HUES6 (cell line): ENCODE data around the gene ZFHX3.

Experiments
- H3K27ac ChIP-seq: 2 replicates; pipeline ENCODE4 v1.7.0; 2013; ENCODE audit warnings: low read depth, mild to moderate bottlenecking, low read length, inconsistent platforms
- H3K27me3 ChIP-seq: 2 replicates; pipeline ENCODE4 v1.6.1; 2013; ENCODE audit warnings: low read length; ENCODE audit not compliant: control insufficient read depth, insufficient read depth
- H3K36me3 ChIP-seq: 2 replicates; pipeline ENCODE4 v1.6.1; 2013; ENCODE audit warnings: low read length; ENCODE audit not compliant: control insufficient read depth, insufficient read depth
- H3K4me1 ChIP-seq: 2 replicates; pipeline ENCODE4 v1.6.1; 2013; ENCODE audit warnings: low read length; ENCODE audit not compliant: control insufficient read depth, insufficient read depth
- H3K4me3 ChIP-seq: 2 replicates; pipeline ENCODE4 v1.5.1; 2013; ENCODE audit warnings: low read depth, low read length
- H3K9ac ChIP-seq: one replicate; pipeline ENCODE4 v1.6.1; 2013; ENCODE audit warnings: mild to moderate bottlenecking, low read length
- H3K9me3 ChIP-seq: 2 replicates; pipeline ENCODE4 v1.6.1; 2013; ENCODE audit warnings: low read depth, low read length; ENCODE audit not compliant: control insufficient read depth, insufficient read depth

Gene ZFHX3

GRCh38 chr16:73025151-73025855 lies 22.6 kb downstream of the ZFHX3 start:
- peaks cover 78% of the 10 kb centered on the region for H3K27me3 ChIP-seq
- no peaks in the 10 kb centered on the region for H3K9me3 ChIP-seq
- peaks cover 10% of the 10 kb centered on the region; the same call in 1 of the 2 replicates for H3K4me1 ChIP-seq
- no peak overlapping the region for H3K4me3 ChIP-seq
- H3K9ac ChIP-seq = no peak overlapping the region
- no peaks in the 10 kb centered on the region for H3K36me3 ChIP-seq
- H3K27ac ChIP-seq = no peak overlapping the region

- Histone ChIP-seq H3K9me3 (no peaks in the 10 kb centered on the region), H3K36me3 (no peaks in the 10 kb centered on the region), H3K4me3 (no peak overlapping the region), H3K27ac (no peak overlapping the region), H3K4me1 (peaks cover 10% of the 10 kb centered on the region; the same call in 1 of the 2 replicates), H3K27me3 (peaks cover 72% of the 10 kb centered on the region), H3K9ac (no peak overlapping the region)
Measured at GRCh38 chr16:73024571-73025105, 23.3 kb downstream of the ZFHX3 start.

- no peaks in the 10 kb centered on the region for H3K36me3 ChIP-seq
- H3K4me1 ChIP-seq = peaks cover 10% of the 10 kb centered on the region; the same call in 1 of the 2 replicates
- no peak overlapping the region for H3K27ac ChIP-seq
- no peak overlapping the region for H3K4me3 ChIP-seq
- no peak overlapping the region for H3K9ac ChIP-seq
- no peaks in the 10 kb centered on the region for H3K9me3 ChIP-seq
- peaks cover 65% of the 10 kb centered on the region for H3K27me3 ChIP-seq
Measured at GRCh38 chr16:73023752-73024570, 24.0 kb downstream of the ZFHX3 start.

- no peak overlapping the region for H3K9ac ChIP-seq
- no peak overlapping the region for H3K27ac ChIP-seq
- H3K27me3 ChIP-seq = peaks cover 58% of the 10 kb centered on the region
Measured at GRCh38 chr16:73023320-73023719, 24.6 kb downstream of the ZFHX3 start.

GRCh38 chr16:73022534-73022933 lies 25.4 kb downstream of the ZFHX3 start:
- H3K9me3 ChIP-seq = no peaks in the 10 kb centered on the region
- H3K36me3 ChIP-seq = no peaks in the 10 kb centered on the region
- no peak overlapping the region for H3K27ac ChIP-seq
- no peak overlapping the region for H3K9ac ChIP-seq
- peaks cover 51% of the 10 kb centered on the region for H3K27me3 ChIP-seq
- no peak overlapping the region for H3K4me3 ChIP-seq
- peaks cover 10% of the 10 kb centered on the region; the same call in 1 of the 2 replicates for H3K4me1 ChIP-seq

More at GRCh38 chr16:73023320-73023719, 24.6 kb downstream of the ZFHX3 start:
- H3K36me3 ChIP-seq = no peaks in the 10 kb centered on the region
- no peak overlapping the region for H3K4me3 ChIP-seq
- H3K9me3 ChIP-seq = no peaks in the 10 kb centered on the region
- peaks cover 10% of the 10 kb centered on the region; the same call in 1 of the 2 replicates for H3K4me1 ChIP-seq

GRCh38 chr16:73021866-73022495 lies 25.9 kb downstream of the ZFHX3 start:
- Histone ChIP-seq H3K9ac (no peak overlapping the region), H3K4me1 (peaks cover 10% of the 10 kb centered on the region; the same call in 1 of the 2 replicates), H3K9me3 (no peaks in the 10 kb centered on the region), H3K36me3 (no peaks in the 10 kb centered on the region), H3K4me3 (no peak overlapping the region), H3K27ac (no peak overlapping the region), H3K27me3 (peaks cover 45% of the 10 kb centered on the region)

- H3K4me3 ChIP-seq = no peak overlapping the region
- H3K27ac ChIP-seq = no peak overlapping the region
- no peak overlapping the region for H3K9ac ChIP-seq
Measured at GRCh38 chr16:73020409-73020884, 27.5 kb downstream of the ZFHX3 start.

GRCh38 chr16:73019457-73020362 lies 28.2 kb downstream of the ZFHX3 start:
- no peaks in the 10 kb centered on the region for H3K36me3 ChIP-seq
- no peak overlapping the region for H3K4me3 ChIP-seq
- H3K4me1 ChIP-seq = peaks cover 10% of the 10 kb centered on the region; the same call in 1 of the 2 replicates
- H3K9me3 ChIP-seq = no peaks in the 10 kb centered on the region
- H3K27me3 ChIP-seq = peaks cover 26% of the 10 kb centered on the region
- no peak overlapping the region for H3K9ac ChIP-seq
- H3K27ac ChIP-seq = no peak overlapping the region

More at GRCh38 chr16:73020409-73020884, 27.5 kb downstream of the ZFHX3 start:
- Histone ChIP-seq H3K4me1 (peaks cover 10% of the 10 kb centered on the region; the same call in 1 of the 2 replicates), H3K27me3 (peaks cover 34% of the 10 kb centered on the region), H3K36me3 (no peaks in the 10 kb centered on the region), H3K9me3 (no peaks in the 10 kb centered on the region)

- Histone ChIP-seq H3K9ac (no peak overlapping the region), H3K4me3 (no peak overlapping the region), H3K4me1 (0 out of 2 replicates have a peak, but pooled peaks cover 4% of the 10 kb centered on the region)
Measured at GRCh38 chr16:73018821-73019456, 29.0 kb downstream of the ZFHX3 start.

More at GRCh38 chr16:73018821-73019456, 29.0 kb downstream of the ZFHX3 start:
- Histone ChIP-seq H3K36me3 (no peaks in the 10 kb centered on the region), H3K27me3 (peaks cover 19% of the 10 kb centered on the region), H3K27ac (no peak overlapping the region), H3K9me3 (no peaks in the 10 kb centered on the region)
